GM21786 (cell line): Measurements from ENCODE around the gene PPM1H.

ENCODE experiments used
- ATAC-seq: cut with Tn5 transposase; IDR thresholded peaks from one replicate; pipeline ENCODE4 v1.9.1; 2021; ENCODE audit not compliant: unreplicated experiment

The PPM1H gene

GRCh38 chr12:62627181-62627580 is 307.8 kb downstream of the PPM1H start:
- ATAC-seq = no peak

GRCh38 chr12:62625228-62625627 is 309.7 kb downstream of the PPM1H start:
- ATAC-seq = no peak

GRCh38 chr12:62622177-62622576 is 312.8 kb downstream of the PPM1H start:
- no peak for ATAC-seq

GRCh38 chr12:62621101-62621638 is 313.8 kb downstream of the PPM1H start:
- no peak for ATAC-seq

GRCh38 chr12:62618930-62619329 is 316.0 kb downstream of the PPM1H start:
- ATAC-seq = no peak

- no peak for ATAC-seq
Observed at GRCh38 chr12:62618319-62618718, 316.6 kb downstream of the PPM1H start.

- ATAC-seq = no peak
Observed at GRCh38 chr12:62613081-62613480, 321.9 kb downstream of the PPM1H start.

- no peak for ATAC-seq
Observed at GRCh38 chr12:62606654-62607053, 328.3 kb downstream of the PPM1H start.

GRCh38 chr12:62605981-62606380 is 329.0 kb downstream of the PPM1H start:
- no peak for ATAC-seq

- ATAC-seq = no peak
Observed at GRCh38 chr12:62604871-62605270, 330.1 kb downstream of the PPM1H start.

GRCh38 chr12:62604373-62604772 is 330.6 kb downstream of the PPM1H start:
- ATAC-seq = no peak

GRCh38 chr12:62603811-62604098 is 331.2 kb downstream of the PPM1H start:
- ATAC-seq = no peak

GRCh38 chr12:62603061-62603810 is 331.7 kb downstream of the PPM1H start:
- peak; percentile 67 for ATAC-seq

GRCh38 chr12:62602255-62603060 is 332.5 kb downstream of the PPM1H start:
- peak; percentile 72 for ATAC-seq

GRCh38 chr12:62601765-62602164 is 333.2 kb downstream of the PPM1H start:
- no peak for ATAC-seq

- ATAC-seq = no peak
Observed at GRCh38 chr12:62599854-62600437, 335.0 kb downstream of the PPM1H start.

GRCh38 chr12:62598846-62599245 is 336.1 kb downstream of the PPM1H start:
- no peak for ATAC-seq

GRCh38 chr12:62597253-62597652 is 337.7 kb downstream of the PPM1H start:
- ATAC-seq = no peak
